Spinal cord (tissue), 10 donors: ENCODE data around the gene HK3. TPM values are rescaled to one million over a fixed set of nuclear protein-coding genes. Genes with fewer than 3 reads are reported as not detected.

Source experiments
- DNase-seq, 6 donors: peaks; one replicate each; pipeline versions ENCODE4 v3.0.0 to v3.0.0-alpha.2; 2013 to 2015; ENCODE audit warnings: low spot score in 6 of 6, low read depth in 4 of 6
- H3K27ac ChIP-seq: one replicate; pipeline ENCODE4 v1.5.1; 2013; ENCODE audit warnings: low read depth, low read length, control low read depth
- H3K27me3 ChIP-seq: one replicate; pipeline ENCODE4 v1.6.1; 2013; ENCODE audit warnings: low read length; ENCODE audit not compliant: control insufficient read depth, insufficient read depth
- H3K36me3 ChIP-seq: one replicate; pipeline ENCODE4 v1.6.1; 2013; ENCODE audit warnings: low read length; ENCODE audit not compliant: control insufficient read depth, insufficient read depth
- H3K4me1 ChIP-seq: one replicate; pipeline ENCODE4 v1.6.1; 2013; ENCODE audit warnings: low read length; ENCODE audit not compliant: control insufficient read depth, insufficient read depth
- H3K4me3 ChIP-seq: one replicate; pipeline ENCODE4 v1.5.1; 2013; ENCODE audit warnings: low read depth, low read length, control low read depth
- H3K9me3 ChIP-seq: one replicate; pipeline ENCODE4 v1.6.1; 2013; ENCODE audit warnings: low read length; ENCODE audit not compliant: control insufficient read depth, insufficient read depth
- WGBS: methylation state at CpG from one replicate; pipeline ENCODE4 v1.1.5; 2013; ENCODE audit warnings: missing lambda C conversion rate; ENCODE audit not compliant: insufficient coverage; 5-methylcytosine and 5-hydroxymethylcytosine counted together
- polyA plus RNA-seq, 2 donors: library from polyadenylated mRNA; unstranded; fragments of 120-200 nt; gene quantifications; one replicate each; pipeline ENCODE4 v1.2.1, GENCODE V29; 2013; ENCODE audit not compliant: insufficient read length in 2 of 2
- total RNA-seq, 2 donors: library from RNA; depleted of rRNA in 1 of 2; stranded (reverse); fragments of 120-200 nt in 1 of 2; fragments of >200 nt in 1 of 2; gene quantifications; one replicate each; pipeline versions ENCODE4 v1.2.3 to v1.2.4, GENCODE V29; 2013 to 2014
- donor health status: healthy.

HK3 gene
- total and polyA plus RNA-seq, 4 donors: 0.66 to 4.9 (median 1.2) TPM

DNA sequence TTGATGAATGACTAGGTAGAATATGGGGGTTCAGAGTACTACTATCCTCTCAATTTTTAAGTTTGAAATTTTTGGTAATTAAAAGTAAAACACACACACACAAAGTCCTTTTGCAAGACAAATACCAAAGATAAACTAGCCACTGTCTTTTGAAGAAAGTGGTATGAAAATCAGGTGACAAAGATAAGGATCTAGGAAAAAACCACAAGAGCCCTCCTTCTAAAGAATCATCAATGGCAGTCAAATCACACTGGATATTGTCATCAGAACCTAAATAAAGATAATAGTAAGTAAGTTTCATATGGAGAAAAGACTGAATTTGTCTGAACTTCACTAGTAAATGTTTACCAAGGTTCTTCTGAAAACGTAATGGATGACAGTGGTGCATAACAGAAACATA, 30.5 kb upstream of the HK3 start:
- no peaks in the 10 kb centered on the region for H3K36me3 ChIP-seq
- no peak for DNase-seq
- WGBS: no CpG with 5 or more reads among the region's 1 CpG
- H3K9me3 ChIP-seq: no peaks in the 10 kb centered on the region
- H3K4me1 ChIP-seq: no peaks in the 10 kb centered on the region
- no peak overlapping the region for H3K4me3 ChIP-seq
- no peaks in the 10 kb centered on the region for H3K27me3 ChIP-seq
- no peak overlapping the region for H3K27ac ChIP-seq

DNA sequence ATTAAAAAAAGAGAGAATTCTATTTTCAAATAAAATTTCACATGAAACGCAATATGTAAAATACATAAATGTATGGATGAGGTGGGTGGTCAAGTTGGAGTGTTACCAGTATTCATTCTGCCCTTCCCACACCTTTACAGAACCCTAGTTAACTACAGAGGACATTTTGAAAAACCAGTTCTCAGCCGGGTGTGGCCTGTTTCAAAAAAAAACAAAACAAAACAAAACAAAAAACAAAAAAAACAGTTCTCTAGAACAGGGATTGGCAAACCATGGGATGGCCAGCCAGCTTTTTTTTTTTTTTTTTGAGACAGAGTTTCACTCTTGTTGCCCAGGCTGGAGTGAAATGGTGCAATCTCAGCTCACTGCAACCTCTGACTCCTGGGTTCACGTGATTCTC, 28.4 kb upstream of the HK3 start:
- H3K4me1 ChIP-seq: no peaks in the 10 kb centered on the region
- no peak overlapping the region for H3K27ac ChIP-seq
- DNase-seq: no peak
- no peaks in the 10 kb centered on the region for H3K9me3 ChIP-seq
- no peaks in the 10 kb centered on the region for H3K36me3 ChIP-seq
- WGBS: 100% methylated on average over 1 of the region's 3 CpGs
- H3K4me3 ChIP-seq: no peak overlapping the region
- no peaks in the 10 kb centered on the region for H3K27me3 ChIP-seq

DNA sequence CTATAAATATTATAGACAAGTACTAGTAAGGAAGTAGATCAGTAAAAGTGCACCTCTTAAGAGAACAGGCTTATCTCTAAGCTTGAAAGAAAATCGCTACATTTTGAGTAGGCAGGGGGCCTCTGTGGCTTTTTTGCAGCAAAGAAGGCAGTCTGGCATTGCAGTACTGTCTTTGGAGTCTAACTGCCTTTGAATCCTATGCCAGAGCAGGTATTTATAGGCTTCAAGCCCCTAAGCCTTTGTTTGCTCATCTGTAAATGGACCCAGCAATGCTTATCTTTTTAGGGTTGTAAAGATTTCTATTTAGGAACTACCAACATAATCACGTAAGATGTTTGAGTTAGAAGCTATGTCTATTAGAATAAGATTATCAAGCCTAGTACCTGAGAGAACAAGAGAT, 23.7 kb upstream of the HK3 start:
- Histone ChIP-seq H3K27ac (no peak overlapping the region), H3K4me1 (no peaks in the 10 kb centered on the region), H3K36me3 (no peaks in the 10 kb centered on the region), H3K9me3 (no peaks in the 10 kb centered on the region), H3K27me3 (no peaks in the 10 kb centered on the region), H3K4me3 (no peak overlapping the region)
- WGBS: 64% methylated on average over 1 of the region's 2 CpGs
- no peak for DNase-seq

DNA sequence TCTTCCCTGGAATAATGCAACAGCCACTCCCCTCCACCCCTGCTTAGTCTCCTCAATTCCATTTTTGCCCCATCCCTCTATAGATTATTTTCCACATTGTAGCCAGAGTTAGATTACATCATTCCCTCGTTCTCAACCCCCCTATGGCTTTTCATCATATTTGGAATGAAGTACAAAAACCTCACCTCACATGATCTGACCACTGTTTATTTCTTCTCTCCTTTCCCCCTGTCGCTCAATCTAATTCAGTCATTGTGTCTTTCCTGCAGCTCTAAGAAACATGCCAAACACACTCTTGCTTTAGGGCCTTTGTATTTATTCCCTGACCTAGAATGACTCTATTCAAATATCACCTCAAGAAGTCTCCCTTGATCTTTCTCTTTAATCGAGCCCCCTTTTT, 22.6 kb upstream of the HK3 start:
- H3K4me1 ChIP-seq: no peaks in the 10 kb centered on the region
- H3K27ac ChIP-seq: no peak overlapping the region
- no peaks in the 10 kb centered on the region for H3K27me3 ChIP-seq
- H3K4me3 ChIP-seq: no peak overlapping the region
- DNase-seq: no peak
- WGBS: 48% methylated on average over 3 of the region's 3 CpGs
- no peaks in the 10 kb centered on the region for H3K9me3 ChIP-seq
- peaks cover 3% of the 10 kb centered on the region for H3K36me3 ChIP-seq

DNA sequence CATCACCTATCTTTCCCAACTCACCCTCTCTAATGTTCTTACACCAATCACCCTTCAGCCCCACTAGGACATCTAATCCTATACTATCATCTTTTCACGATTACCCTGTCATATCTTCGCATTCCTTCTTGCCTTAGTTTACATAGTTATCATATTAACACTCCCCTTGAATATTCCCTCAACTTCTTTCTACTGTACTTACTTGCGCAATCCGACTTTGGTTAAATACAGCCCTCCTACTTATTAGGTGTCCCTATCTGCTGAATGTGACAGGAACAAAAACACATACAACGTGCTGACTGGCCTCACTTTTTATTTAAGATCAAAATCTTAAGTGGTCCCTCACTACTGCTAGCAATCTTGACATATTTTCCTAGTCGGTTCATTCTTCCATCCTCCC, 19.5 kb upstream of the HK3 start:
- DNase-seq: no peak
- 100% methylated on average over 6 of the region's 6 CpGs for WGBS
- Histone ChIP-seq H3K27ac (no peak overlapping the region), H3K4me1 (no peaks in the 10 kb centered on the region), H3K4me3 (no peak overlapping the region), H3K36me3 (peaks cover 3% of the 10 kb centered on the region), H3K27me3 (no peaks in the 10 kb centered on the region), H3K9me3 (no peaks in the 10 kb centered on the region)

DNA sequence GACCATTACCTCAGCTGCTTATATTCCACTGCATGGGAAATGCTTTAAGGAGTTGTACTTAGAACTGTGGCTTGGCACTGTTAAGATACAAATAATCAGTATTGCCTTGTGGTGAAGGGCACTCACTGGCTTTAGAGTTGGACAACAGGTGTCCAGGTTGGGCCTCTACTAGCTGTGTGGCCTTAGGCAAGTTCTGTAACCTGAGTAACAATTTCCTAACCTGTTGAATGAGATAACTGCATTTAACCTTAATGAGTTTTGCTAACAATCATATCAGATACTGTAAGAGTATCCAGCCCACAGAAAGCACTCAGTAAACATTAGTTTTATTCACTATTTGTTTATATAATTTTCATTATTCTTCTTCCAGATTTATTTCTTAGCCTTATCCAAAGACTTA, 17.2 kb upstream of the HK3 start:
- H3K9me3 ChIP-seq: no peaks in the 10 kb centered on the region
- H3K27ac ChIP-seq: no peak overlapping the region
- no peaks in the 10 kb centered on the region for H3K27me3 ChIP-seq
- H3K4me1 ChIP-seq: no peaks in the 10 kb centered on the region
- DNase-seq: no peak
- H3K36me3 ChIP-seq: peaks cover 3% of the 10 kb centered on the region
- H3K4me3 ChIP-seq: no peak overlapping the region

DNA sequence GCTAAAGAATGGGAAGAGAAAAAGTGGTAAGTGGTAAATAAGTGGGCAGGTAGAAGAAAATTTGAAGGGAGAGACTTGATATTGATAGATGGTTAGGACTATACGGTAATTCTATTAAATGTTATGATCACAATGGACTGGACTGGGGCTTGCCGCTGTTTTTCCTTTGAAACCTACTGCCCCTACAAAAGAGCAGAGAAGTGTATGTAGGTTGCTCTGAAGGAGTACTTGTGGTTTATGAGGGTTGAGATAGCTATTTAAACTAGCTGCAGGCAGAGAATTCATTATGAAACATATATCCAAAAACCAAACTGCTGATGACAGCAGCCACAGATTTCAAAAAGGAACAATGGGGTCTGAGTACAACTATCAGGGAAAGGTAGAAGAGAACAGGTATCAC, 16.8 kb upstream of the HK3 start:
- Histone ChIP-seq H3K9me3 (no peaks in the 10 kb centered on the region), H3K4me1 (no peaks in the 10 kb centered on the region), H3K27ac (no peak overlapping the region), H3K4me3 (no peak overlapping the region), H3K27me3 (no peaks in the 10 kb centered on the region), H3K36me3 (peaks cover 3% of the 10 kb centered on the region)
- no peak for DNase-seq
- no CpG with 5 or more reads among the region's 2 CpGs for WGBS

DNA sequence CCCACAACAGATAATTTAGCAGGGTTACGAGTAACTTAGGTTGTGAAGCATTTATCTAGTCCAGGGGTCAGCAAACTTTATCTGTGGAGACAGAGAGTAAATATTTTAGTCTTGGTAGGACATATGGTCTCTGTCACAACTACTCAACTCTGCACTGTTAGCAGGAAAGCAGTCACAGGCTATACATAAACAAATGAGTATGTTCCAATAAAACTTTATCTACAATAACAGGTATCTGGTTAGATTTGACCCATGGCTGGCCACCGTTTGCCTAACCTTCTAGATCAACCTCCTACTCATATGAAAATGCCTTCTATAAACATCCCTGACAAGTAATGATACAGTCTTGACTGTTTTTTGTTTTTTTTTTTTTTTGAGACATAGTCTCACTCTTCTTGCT, 13.0 kb upstream of the HK3 start:
- Histone ChIP-seq H3K9me3 (no peaks in the 10 kb centered on the region), H3K4me1 (no peaks in the 10 kb centered on the region), H3K27ac (no peak overlapping the region), H3K36me3 (peaks cover 5% of the 10 kb centered on the region), H3K4me3 (no peak overlapping the region), H3K27me3 (no peaks in the 10 kb centered on the region)
- WGBS: 67% methylated on average over 1 of the region's 2 CpGs
- DNase-seq: no peak

DNA sequence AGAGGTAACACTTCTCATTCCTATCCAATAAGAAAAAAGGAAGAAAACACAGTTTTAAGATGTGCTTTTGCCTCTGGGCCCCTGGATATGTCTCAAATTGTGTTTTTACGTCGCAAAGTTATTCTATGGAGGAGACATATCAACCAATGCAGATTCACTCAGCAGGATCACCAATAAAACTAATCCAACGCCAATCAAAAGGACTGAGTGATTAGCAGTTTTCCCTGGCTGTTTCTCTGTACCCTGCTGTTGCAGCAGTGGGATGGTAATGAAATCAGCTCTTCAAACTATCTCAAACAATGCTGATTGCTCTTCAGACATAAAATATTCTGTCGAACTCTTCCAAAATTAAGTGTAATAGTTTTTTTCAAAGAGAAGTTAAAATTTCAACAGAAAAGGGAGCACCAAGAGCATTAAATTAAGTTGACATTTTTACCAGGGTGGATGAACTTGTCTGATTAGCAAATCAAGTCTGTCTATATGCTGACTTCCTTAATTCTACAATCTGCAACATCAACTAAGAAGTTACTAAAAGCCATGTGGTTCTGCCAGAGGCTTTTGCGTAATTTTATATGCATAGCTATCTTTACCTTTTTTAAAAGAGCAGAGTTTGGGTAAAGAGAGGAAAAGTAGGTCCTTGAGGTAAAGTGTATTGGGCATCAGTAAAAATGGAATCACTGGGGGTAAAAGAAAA, 9.7 kb upstream of the HK3 start:
- no peak overlapping the region for H3K4me3 ChIP-seq
- no peaks in the 10 kb centered on the region for H3K9me3 ChIP-seq
- WGBS: no CpG with 5 or more reads among the region's 5 CpGs
- H3K36me3 ChIP-seq: peaks cover 13% of the 10 kb centered on the region
- DNase-seq: peak in 1 of 6 donors; percentile 58
- H3K27me3 ChIP-seq: no peaks in the 10 kb centered on the region
- no peaks in the 10 kb centered on the region for H3K4me1 ChIP-seq
- H3K27ac ChIP-seq: no peak overlapping the region

DNA sequence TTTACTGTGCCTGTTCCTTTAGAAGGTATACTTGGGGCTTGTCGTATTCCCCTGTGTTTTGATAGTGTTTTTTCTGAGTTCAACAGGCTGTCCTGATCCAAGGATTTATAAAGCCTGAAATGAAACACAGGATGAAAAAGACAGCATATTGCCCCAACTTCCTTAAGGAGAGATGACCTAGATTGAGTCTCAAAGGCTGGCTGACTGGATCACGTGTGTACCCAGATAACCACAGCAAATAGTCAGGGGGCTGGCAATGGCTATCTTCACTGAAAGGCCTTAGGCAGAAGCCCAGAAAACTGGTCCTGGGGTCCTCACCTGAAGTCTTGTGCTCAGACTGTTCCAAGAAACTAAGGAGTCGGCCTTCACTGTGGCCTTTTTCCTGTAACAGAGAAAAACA, 7.7 kb upstream of the HK3 start:
- DNase-seq: no peak

More for the DNA sequence above, 7.7 kb upstream of the HK3 start:
- no peaks in the 10 kb centered on the region for H3K27me3 ChIP-seq
- H3K36me3 ChIP-seq: peaks cover 13% of the 10 kb centered on the region
- no peaks in the 10 kb centered on the region for H3K4me1 ChIP-seq
- 93% methylated on average over 1 of the region's 3 CpGs for WGBS
- no peak overlapping the region for H3K27ac ChIP-seq
- no peaks in the 10 kb centered on the region for H3K9me3 ChIP-seq
- H3K4me3 ChIP-seq: no peak overlapping the region
